KMS-11 (cell line): Measurements from ENCODE around the gene EVI5.

ENCODE experiments used
- H2AFZ ChIP-seq: fragments of 200-600 bp; sonication (generic); 2 replicates; pipeline ENCODE4 v1.6.1; 2016; ENCODE audit warnings: antibody characterized with exemption, mixed run types, low read depth
- H3K27ac ChIP-seq: fragments of 200-600 bp; sonication (generic); 2 replicates; pipeline ENCODE4 v1.6.1; 2016; ENCODE audit warnings: mild to moderate bottlenecking, mixed run types
- H3K27me3 ChIP-seq: fragments of 200-600 bp; sonication (generic); 2 replicates; pipeline ENCODE4 v1.6.1; 2017; ENCODE audit warnings: mild to moderate bottlenecking, low read depth, mixed run types, moderate library complexity; ENCODE audit not compliant: insufficient read depth
- H3K36me3 ChIP-seq: fragments of 200-600 bp; sonication (generic); 2 replicates; pipeline ENCODE4 v1.6.1; 2017; ENCODE audit warnings: mild to moderate bottlenecking, mixed run types; ENCODE audit not compliant: insufficient read depth
- H3K4me1 ChIP-seq: fragments of 200-600 bp; sonication (generic); 2 replicates; pipeline ENCODE4 v1.6.1; 2016; ENCODE audit warnings: mild to moderate bottlenecking, low read depth, mixed run types; ENCODE audit not compliant: poor library complexity, severe bottlenecking
- H3K4me2 ChIP-seq: fragments of 200-600 bp; sonication (generic); 2 replicates; pipeline ENCODE4 v1.7.0; 2016; ENCODE audit warnings: mild to moderate bottlenecking, mixed run types
- H3K4me3 ChIP-seq: fragments of 200-600 bp; sonication (generic); IDR thresholded peaks from 2 replicates; pipeline ENCODE4 v1.6.1; 2017; ENCODE audit warnings: low read depth, low read length, mixed read lengths; ENCODE audit not compliant: insufficient read depth
- H3K79me2 ChIP-seq: fragments of 200-600 bp; sonication (generic); 2 replicates; pipeline ENCODE4 v1.6.1; 2016; ENCODE audit warnings: low read depth, mixed run types; ENCODE audit not compliant: insufficient read depth
- H3K9ac ChIP-seq: fragments of 200-600 bp; sonication (generic); 2 replicates; pipeline ENCODE4 v1.6.1; 2016; ENCODE audit warnings: mild to moderate bottlenecking, mixed run types
- H4K20me1 ChIP-seq: fragments of 200-600 bp; sonication (generic); 2 replicates; pipeline ENCODE4 v1.6.1; 2016; ENCODE audit warnings: mild to moderate bottlenecking, mixed run types; ENCODE audit not compliant: insufficient read depth
- CTCF ChIP-seq: fragments of 200-600 bp; sonication (generic); conservative IDR thresholded peaks from 2 replicates; pipeline ENCODE4 v1.6.1; 2017; ENCODE audit warnings: low read depth, mild to moderate bottlenecking, antibody characterized with exemption, low read length, moderate library complexity, mixed read lengths

The EVI5 gene

DNA sequence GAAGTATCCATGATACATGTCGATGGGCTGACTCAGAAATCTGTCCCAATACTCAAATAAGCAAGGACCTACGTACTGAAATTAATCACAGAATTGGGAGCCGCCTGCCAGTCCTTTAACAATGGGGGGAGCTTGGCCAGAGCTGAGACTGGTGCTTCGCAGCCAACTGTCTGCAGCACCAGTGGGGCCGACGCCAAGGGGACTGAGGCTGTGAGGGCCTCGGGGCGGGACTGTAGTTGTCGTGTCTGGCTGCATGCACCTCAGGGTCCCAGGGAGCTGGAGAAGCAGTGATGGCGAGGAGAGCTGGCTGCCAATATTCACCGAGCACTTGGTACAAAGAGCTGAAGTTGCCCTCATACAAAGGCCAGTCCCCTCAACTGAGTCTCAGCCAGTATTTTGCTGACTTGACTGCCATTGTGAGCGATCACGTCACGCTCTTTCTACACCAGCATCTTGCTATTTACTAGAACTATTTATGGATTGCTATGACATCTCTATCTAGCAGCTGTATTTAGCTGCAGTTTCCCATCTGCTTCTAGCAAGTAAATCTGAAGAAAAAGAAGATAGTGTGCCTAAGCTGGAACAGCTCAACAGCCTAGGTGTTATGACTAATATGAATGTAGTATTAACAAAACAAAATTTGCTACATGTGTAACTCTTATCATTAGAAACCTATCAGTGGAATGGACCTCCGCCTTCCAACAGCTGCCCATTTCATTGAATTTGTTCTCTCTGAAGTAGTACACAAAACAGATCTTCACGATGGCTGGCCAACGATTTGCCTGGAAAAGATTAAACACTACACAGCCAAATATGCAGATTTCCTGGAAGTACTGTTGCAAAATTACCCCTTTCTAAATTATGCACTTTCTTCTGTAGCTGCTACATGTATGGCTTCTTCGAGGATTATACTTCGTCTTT lies 29.1 kb downstream of the EVI5 start:
- Histone ChIP-seq H3K4me2 (no peak overlapping the region), H3K9ac (no peak overlapping the region), H3K4me1 (no peaks in the 10 kb centered on the region), H3K36me3 (no peaks in the 10 kb centered on the region), H3K79me2 (no peaks in the 10 kb centered on the region), H2AFZ (no peak overlapping the region), H3K27ac (no peak overlapping the region), H3K4me3 (no peak overlapping the region), H4K20me1 (no peaks in the 10 kb centered on the region), H3K27me3 (no peaks in the 10 kb centered on the region)
- TF ChIP-seq CTCF: no peak

DNA sequence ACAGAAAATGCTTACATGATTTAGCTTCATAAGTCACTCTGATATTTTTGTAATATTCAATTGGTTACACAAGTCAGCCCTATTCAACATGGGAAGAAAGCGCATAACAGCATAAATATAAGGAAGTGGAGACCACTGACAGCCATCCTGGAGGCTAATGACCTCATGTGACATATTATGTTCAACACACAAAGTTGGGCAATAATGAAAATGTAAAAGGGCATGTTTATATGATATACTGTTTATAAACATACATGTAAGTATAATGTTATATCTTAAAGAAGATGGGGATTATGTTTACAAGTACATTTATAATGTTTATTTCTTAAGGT lies 30.2 kb downstream of the EVI5 start:
- Histone ChIP-seq H3K9ac (no peak overlapping the region), H3K4me2 (no peak overlapping the region), H3K27ac (no peak overlapping the region), H3K79me2 (no peaks in the 10 kb centered on the region), H4K20me1 (no peaks in the 10 kb centered on the region), H3K36me3 (no peaks in the 10 kb centered on the region), H3K4me1 (no peaks in the 10 kb centered on the region), H3K4me3 (no peak overlapping the region), H3K27me3 (no peaks in the 10 kb centered on the region), H2AFZ (no peak overlapping the region)
- TF ChIP-seq CTCF: no peak

DNA sequence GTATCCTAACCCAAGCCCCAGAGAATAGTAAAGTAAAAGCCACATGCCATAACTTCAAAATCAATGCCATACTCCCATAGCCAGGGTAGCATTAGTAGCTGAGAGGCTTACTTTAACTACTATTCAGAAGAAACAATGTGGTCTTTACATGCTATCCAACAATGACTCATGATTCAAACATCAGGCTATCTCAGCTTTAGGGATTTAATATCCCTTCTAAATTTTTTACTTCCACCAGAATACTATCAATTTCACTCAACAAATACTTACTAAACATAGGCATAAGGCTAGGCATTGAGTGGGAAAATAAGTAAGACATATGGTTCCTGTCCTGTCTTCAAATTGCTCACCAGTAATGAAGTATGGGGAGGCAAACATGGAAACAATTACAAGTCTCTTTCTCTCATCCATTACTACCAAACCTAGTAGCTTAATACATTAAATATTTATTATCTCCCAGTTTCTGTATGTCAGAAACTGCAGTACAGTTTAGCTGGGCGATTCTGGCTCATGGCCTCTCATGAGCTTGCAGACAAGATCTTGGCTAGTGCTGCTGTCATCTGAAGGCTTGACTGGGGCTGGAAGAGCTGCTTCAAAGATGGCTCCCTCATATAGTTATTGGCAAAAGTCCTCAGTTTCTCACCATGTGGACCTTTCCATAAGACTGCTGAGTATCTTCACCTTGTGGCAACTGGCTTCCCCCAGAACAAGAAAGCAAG lies 30.7 kb downstream of the EVI5 start:
- Histone ChIP-seq H3K27ac (no peak overlapping the region), H3K4me2 (no peak overlapping the region), H4K20me1 (no peaks in the 10 kb centered on the region), H3K4me3 (no peak overlapping the region), H3K36me3 (no peaks in the 10 kb centered on the region), H3K79me2 (no peaks in the 10 kb centered on the region), H3K27me3 (no peaks in the 10 kb centered on the region), H3K4me1 (no peaks in the 10 kb centered on the region), H3K9ac (no peak overlapping the region), H2AFZ (no peak overlapping the region)
- TF ChIP-seq CTCF: no peak

GRCh38 chr1:92752719-92753118 lies 32.2 kb downstream of the EVI5 start:
- H3K4me2 ChIP-seq: no peak overlapping the region
- no peak overlapping the region for H2AFZ ChIP-seq
- H3K27ac ChIP-seq: no peak overlapping the region
- no peaks in the 10 kb centered on the region for H3K36me3 ChIP-seq
- no peaks in the 10 kb centered on the region for H4K20me1 ChIP-seq
- no peaks in the 10 kb centered on the region for H3K4me1 ChIP-seq
- H3K27me3 ChIP-seq: no peaks in the 10 kb centered on the region
- no peak overlapping the region for H3K4me3 ChIP-seq
- no peak overlapping the region for H3K9ac ChIP-seq
- H3K79me2 ChIP-seq: no peaks in the 10 kb centered on the region
- TF ChIP-seq CTCF: no peak
